ENCODE results near the gene KCNQ1OT1. TPM values are rescaled to one million over a fixed set of nuclear protein-coding genes. Genes with fewer than 3 reads are reported as not detected.

Gene KCNQ1OT1
- total RNA-seq, 1 donor from 2014 or later, result 1.6 TPM

DNA sequence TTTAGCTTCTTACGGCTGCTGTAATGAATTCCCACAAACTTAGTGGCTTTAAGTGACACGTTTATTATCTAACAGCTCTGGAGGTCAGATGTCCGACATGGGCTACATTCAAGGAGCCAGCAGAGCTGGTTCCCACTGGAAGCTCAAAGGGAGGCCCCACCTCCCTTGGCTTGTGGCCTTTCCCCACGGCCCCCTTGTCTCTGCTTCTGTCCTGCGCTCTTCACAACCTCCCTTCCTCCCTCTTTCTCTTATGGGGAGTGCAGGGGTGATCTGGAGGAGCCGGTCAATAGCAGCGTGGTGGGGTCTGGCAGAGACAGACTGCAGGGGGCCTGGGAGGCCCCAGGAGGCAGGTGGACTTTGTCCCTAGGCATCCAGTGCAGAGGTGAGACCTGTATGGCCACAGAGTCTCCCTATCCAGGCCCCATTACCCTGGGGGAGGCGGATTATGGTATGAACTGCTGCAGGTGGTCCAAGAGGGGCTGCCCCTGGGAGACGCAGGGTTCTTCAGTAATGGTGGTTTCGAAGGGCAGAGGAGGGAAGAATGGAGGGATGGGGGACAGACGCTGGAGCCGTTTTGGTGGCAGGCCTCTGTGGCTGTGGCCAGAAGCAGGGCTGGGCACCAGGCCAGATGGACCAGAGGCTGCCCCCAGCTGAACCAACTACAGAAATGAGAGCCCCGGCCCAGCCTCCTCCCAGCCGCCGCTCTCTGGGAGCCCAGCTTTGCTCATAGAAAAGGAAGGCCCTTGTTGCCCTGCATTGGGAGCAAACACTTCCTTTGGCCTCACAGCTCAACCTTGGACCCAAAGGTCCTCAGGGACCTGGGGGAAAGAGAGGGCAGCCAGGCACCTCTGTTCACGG is 30.7 kb upstream of the KCNQ1OT1 start:
- Histone ChIP-seq H3K27me3 (ENCODE audit: low read depth) (no peaks in the 10 kb centered on the region), H3K4me3 (no peak overlapping the region), H3K4me1 (peaks cover 5% of the 10 kb centered on the region), H3K27ac (no peak overlapping the region), H3K36me3 (no peaks in the 10 kb centered on the region), H3K9me3 (no peaks in the 10 kb centered on the region)
- DNase-seq, result no peak
- intact Hi-C loops (cut with DNase I), result no loop called here
- TF ChIP-seq, protein P1, sequence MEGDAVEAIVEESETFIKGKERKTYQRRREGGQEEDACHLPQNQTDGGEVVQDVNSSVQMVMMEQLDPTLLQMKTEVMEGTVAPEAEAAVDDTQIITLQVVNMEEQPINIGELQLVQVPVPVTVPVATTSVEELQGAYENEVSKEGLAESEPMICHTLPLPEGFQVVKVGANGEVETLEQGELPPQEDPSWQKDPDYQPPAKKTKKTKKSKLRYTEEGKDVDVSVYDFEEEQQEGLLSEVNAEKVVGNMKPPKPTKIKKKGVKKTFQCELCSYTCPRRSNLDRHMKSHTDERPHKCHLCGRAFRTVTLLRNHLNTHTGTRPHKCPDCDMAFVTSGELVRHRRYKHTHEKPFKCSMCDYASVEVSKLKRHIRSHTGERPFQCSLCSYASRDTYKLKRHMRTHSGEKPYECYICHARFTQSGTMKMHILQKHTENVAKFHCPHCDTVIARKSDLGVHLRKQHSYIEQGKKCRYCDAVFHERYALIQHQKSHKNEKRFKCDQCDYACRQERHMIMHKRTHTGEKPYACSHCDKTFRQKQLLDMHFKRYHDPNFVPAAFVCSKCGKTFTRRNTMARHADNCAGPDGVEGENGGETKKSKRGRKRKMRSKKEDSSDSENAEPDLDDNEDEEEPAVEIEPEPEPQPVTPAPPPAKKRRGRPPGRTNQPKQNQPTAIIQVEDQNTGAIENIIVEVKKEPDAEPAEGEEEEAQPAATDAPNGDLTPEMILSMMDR (IDR thresholded peaks at IDR 0.05), result no peak
- no peak for ATAC-seq

DNA sequence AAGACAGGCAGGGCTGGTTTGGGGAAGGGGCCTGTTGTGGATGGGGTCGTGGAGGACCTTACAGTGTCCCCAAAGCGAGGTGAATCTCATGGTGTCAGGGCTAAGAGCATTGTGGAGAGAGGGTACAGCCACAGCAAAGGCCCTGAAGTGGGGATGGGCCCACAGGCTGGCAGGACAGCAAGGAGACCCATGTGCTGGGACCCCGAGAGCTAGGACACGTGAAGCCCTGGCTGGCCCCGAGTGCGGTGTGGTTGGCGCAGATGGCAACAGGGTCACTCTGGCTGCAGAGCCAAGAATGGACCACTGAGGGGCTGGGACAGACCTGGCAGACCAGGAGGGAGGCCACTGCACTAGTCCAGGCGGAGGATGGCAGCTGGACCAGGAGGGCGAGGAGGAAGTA is 30.0 kb upstream of the KCNQ1OT1 start:
- no peak overlapping the region for H3K4me3 ChIP-seq
- no peak for DNase-seq
- peaks cover 5% of the 10 kb centered on the region for H3K4me1 ChIP-seq
- H3K36me3 ChIP-seq, result no peaks in the 10 kb centered on the region
- no peaks in the 10 kb centered on the region for H3K9me3 ChIP-seq
- TF ChIP-seq, protein P1 (IDR thresholded peaks at IDR 0.05), result no peak
- no peak for ATAC-seq
- intact Hi-C loops (cut with DNase I), result no loop called here
- no peaks in the 10 kb centered on the region for H3K27me3 ChIP-seq (ENCODE audit: low read depth)
- H3K27ac ChIP-seq, result no peak overlapping the region

DNA sequence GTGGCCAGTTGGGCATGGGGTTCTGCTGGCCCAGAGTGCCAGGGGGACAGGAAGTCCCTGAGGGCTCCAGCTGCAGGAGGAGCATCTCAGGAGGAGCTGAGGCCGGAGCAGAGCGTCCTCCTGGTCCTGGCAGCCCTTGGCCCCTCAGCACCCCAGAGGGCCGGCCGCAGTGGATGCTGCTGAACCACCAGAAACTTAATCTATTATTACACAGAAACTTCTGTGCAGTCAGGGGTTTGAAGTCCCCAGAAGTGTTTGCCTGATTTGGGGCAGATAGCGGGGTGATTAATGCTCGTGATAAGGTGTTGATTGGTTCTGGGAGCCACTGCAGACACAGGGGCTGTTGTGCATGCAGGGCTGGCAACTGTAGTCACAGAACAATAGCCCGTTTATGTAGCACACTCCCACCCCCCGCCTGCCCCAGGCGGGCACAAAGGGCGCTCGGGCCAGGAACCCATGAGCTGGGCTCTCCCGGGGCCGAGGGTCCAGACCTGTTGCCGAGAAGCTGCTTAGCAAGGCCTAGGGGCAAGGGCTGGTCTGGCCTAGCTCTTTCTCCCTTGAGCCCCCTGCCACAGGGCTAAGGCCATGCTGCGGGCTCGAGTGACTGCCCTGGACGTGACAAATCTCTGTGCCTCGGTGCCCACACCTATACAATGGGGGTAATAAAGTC is 29.0 kb upstream of the KCNQ1OT1 start:
- Histone ChIP-seq H3K4me1 (peaks cover 5% of the 10 kb centered on the region), H3K4me3 (no peak overlapping the region), H3K36me3 (no peaks in the 10 kb centered on the region), H3K9me3 (no peaks in the 10 kb centered on the region), H3K27ac (no peak overlapping the region), H3K27me3 (ENCODE audit: low read depth) (no peaks in the 10 kb centered on the region)
- ATAC-seq (no peak), DNase-seq (no peak)
- intact Hi-C loops (cut with DNase I), result no loop called here
- TF ChIP-seq, protein P1 (IDR thresholded peaks at IDR 0.05), result no peak

DNA sequence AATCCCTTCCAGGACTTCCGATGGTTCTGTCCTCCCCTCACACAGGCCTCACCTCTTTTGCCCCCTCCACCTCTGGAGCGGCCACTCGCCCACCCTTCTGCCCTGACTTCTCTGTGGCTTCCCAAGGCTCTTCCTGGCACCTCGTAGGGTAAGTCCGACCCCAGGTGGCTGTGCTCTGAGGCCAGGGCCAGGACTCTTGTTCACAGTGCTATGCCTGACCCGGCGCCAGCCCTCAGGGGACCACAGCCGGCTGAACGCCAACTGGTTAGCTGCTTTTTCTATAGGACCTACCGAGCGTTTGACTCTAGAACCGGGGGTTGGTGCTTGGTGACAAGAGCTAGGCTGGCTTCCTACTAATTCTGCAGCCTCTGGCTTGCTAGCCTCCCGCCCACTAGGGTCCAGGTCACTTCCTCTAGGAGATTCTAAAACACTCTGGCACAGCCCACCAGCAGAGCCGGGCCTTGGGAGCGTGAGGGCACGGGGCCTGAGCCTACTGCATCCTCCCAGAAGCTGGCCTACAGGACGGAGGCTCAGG is 28.4 kb upstream of the KCNQ1OT1 start:
- H3K27ac ChIP-seq, result no peak overlapping the region
- H3K36me3 ChIP-seq, result no peaks in the 10 kb centered on the region
- TF ChIP-seq, protein P1 (IDR thresholded peaks at IDR 0.05), result no peak
- H3K4me3 ChIP-seq, result no peak overlapping the region
- no peaks in the 10 kb centered on the region for H3K9me3 ChIP-seq
- H3K27me3 ChIP-seq (ENCODE audit: low read depth), result no peaks in the 10 kb centered on the region
- ATAC-seq, result no peak
- DNase-seq, result no peak
- peaks cover 5% of the 10 kb centered on the region for H3K4me1 ChIP-seq
- intact Hi-C loops (cut with DNase I), result no loop called here

DNA sequence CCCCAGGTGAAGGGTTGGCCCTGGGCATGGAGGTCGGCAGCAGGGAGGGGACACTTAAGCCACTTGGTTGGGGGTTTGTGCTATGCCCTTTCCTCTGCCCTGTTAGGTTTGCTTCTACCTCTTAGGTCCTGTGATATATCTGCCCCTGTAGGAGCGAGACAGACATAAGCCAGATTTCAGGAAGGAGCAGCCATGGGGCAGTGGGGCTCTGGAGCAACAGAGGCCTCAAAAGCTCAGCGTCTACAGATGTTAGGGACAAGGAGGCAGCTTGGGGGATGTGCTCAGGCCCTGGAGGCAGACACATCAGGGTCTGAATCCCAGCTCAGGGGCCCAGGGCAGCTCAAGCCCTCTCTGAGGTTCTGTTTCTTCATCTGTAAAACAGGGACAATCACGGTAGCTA is 27.2 kb upstream of the KCNQ1OT1 start:
- intact Hi-C loops (cut with DNase I), result no loop called here
- Histone ChIP-seq H3K9me3 (no peaks in the 10 kb centered on the region), H3K27me3 (ENCODE audit: low read depth) (no peaks in the 10 kb centered on the region), H3K4me1 (peaks cover 5% of the 10 kb centered on the region), H3K36me3 (no peaks in the 10 kb centered on the region), H3K4me3 (no peak overlapping the region), H3K27ac (no peak overlapping the region)
- no peak for ATAC-seq
- TF ChIP-seq, protein P1 (IDR thresholded peaks at IDR 0.05), result no peak
- DNase-seq, result no peak
